CD4-positive, alpha-beta T cell (primary cell): ENCODE results near the gene PCARE. TPM values are rescaled to one million over a fixed set of nuclear protein-coding genes. Genes with fewer than 3 reads are reported as not detected.

ENCODE experiments used
- ATAC-seq: fragments of 200-7000 bp; cut with Tn5 transposase; one replicate; pipeline ENCODE4 v1.10.0; 2022; ENCODE audit warnings: mild to moderate bottlenecking; ENCODE audit not compliant: poor library complexity
- CTCF ChIA-PET: fragments of 350-600 bp; sonication (Branson Sonifier 250); formaldehyde crosslinking; loops from one replicate; lab custom pipeline; 2021; ENCODE audit warnings: antibody characterized with exemption, inconsistent platforms; lab: Charles Lee
- POLR2A ChIA-PET: fragments of 350-600 bp; sonication (Branson Sonifier 250); formaldehyde crosslinking; loops from one replicate; lab custom pipeline; 2021; ENCODE audit warnings: antibody characterized with exemption, inconsistent platforms; lab: Charles Lee
- DNase-seq, 14 experiments: peaks; one replicate each; pipeline ENCODE4 v3.0.0-alpha.2; 2013 to 2020; ENCODE audit warnings: mixed read lengths in 2 of 14
- H3K27ac ChIP-seq, 2 donors: one replicate each; pipeline versions ENCODE4 v1.5.1 to v1.7.0; 2013; ENCODE audit warnings: low read length in 2 of 2, low read depth in 1 of 2, mild to moderate bottlenecking in 1 of 2
- H3K27me3 ChIP-seq, 2 experiments: 1 replicate in 1 of 2; 2 replicates in 1 of 2; pipeline versions ENCODE4 v1.6.1 to v1.7.0; 2013; ENCODE audit warnings: low read length in 2 of 2, control low read depth in 1 of 2, mild to moderate bottlenecking in 1 of 2, moderate library complexity in 1 of 2; ENCODE audit not compliant: insufficient read depth in 2 of 2, control insufficient read depth in 1 of 2
- H3K36me3 ChIP-seq: one replicate; pipeline ENCODE4 v1.6.1; 2013; ENCODE audit warnings: low read length, control low read depth; ENCODE audit not compliant: insufficient read depth
- H3K4me1 ChIP-seq: one replicate; pipeline ENCODE4 v1.6.1; 2013; ENCODE audit warnings: low read length, control low read depth; ENCODE audit not compliant: insufficient read depth
- H3K4me3 ChIP-seq: one replicate; pipeline ENCODE4 v1.5.1; 2013; ENCODE audit warnings: mild to moderate bottlenecking, low read length, moderate library complexity
- H3K9me3 ChIP-seq, 2 experiments: 1 replicate in 1 of 2; 2 replicates in 1 of 2; pipeline versions ENCODE4 v1.6.1 to v1.7.0; 2013; ENCODE audit warnings: low read length in 2 of 2, mild to moderate bottlenecking in 2 of 2, control low read depth in 1 of 2, moderate library complexity in 1 of 2; ENCODE audit not compliant: control insufficient read depth in 1 of 2, insufficient read depth in 1 of 2
- H3K27ac Mint-ChIP-seq: one replicate; pipeline ENCODE4 v1.8.0; 2020; ENCODE audit warnings: mixed read lengths
- H3K27me3 Mint-ChIP-seq: one replicate; pipeline ENCODE4 v1.8.0; 2021; ENCODE audit warnings: mixed read lengths
- H3K36me3 Mint-ChIP-seq: one replicate; pipeline ENCODE4 v1.8.0; 2021; ENCODE audit warnings: low read depth, mixed read lengths
- H3K4me1 Mint-ChIP-seq: one replicate; pipeline ENCODE4 v1.8.0; 2021; ENCODE audit warnings: low read depth, mixed read lengths
- H3K4me3 Mint-ChIP-seq: one replicate; pipeline ENCODE4 v1.8.0; 2020; ENCODE audit warnings: mild to moderate bottlenecking, mixed read lengths
- H3K9me3 Mint-ChIP-seq: one replicate; pipeline ENCODE4 v1.8.0; 2020; ENCODE audit warnings: mixed read lengths
- CTCF ChIP-seq: fragments of 200-600 bp; IDR thresholded peaks from one replicate; pipeline ENCODE4 v1.8.0; 2022; ENCODE audit warnings: antibody characterized with exemption, mild to moderate bottlenecking
- intact Hi-C, 2 experiments: fragments of 100-400 bp; cut with DNase I in 1 of 2; cut with micrococcal nuclease in 1 of 2; formaldehyde crosslinking; loops; one replicate each; pipeline versions ENCODE4 v1.15.1 to v1.9.0; 2023 to 2025; cut with DNase I, micrococcal nuclease
- total RNA-seq, 174 experiments: library from RNA in 2 of 174; stranded (reverse) in 2 of 174; gene quantifications; one replicate each; pipeline ENCODE4 v1.2.3 and lab custom pipeline; 2021 to 2026

The PCARE gene
- total RNA-seq, 2 experiments from 2014 or later = not detected

- no peak overlapping the region for H3K27ac Mint-ChIP-seq
- H3K27me3 Mint-ChIP-seq = no peaks in the 10 kb centered on the region
- H3K4me1 Mint-ChIP-seq = peaks cover 8% of the 10 kb centered on the region
- Histone ChIP-seq H3K27ac (no peak overlapping the region), H3K4me1 (no peaks in the 10 kb centered on the region), H3K4me3 (no peak overlapping the region), H3K9me3 (no peaks in the 10 kb centered on the region), H3K27me3 (no peaks in the 10 kb centered on the region), H3K36me3 (no peaks in the 10 kb centered on the region)
- ChIA-PET POLR2A (no interaction called here), CTCF (no interaction called here)
- no peak overlapping the region for H3K4me3 Mint-ChIP-seq
- ATAC-seq (no peak), DNase-seq (no peak)
- intact Hi-C loops = no loop called here
- TF ChIP-seq CTCF = no peak
- no peaks in the 10 kb centered on the region for H3K9me3 Mint-ChIP-seq
- H3K36me3 Mint-ChIP-seq = no peaks in the 10 kb centered on the region
These were observed 10.0 kb downstream of the PCARE start for GRCh38 chr2:29064346-29064715.

- DNase-seq (no peak), ATAC-seq (no peak)
- Mint-ChIP-seq H3K9me3 (no peaks in the 10 kb centered on the region), H3K36me3 (no peaks in the 10 kb centered on the region), H3K27ac (no peak overlapping the region), H3K27me3 (no peaks in the 10 kb centered on the region), H3K4me3 (no peak overlapping the region), H3K4me1 (peaks cover 8% of the 10 kb centered on the region)
- Histone ChIP-seq H3K27ac (no peak overlapping the region), H3K4me1 (no peaks in the 10 kb centered on the region), H3K9me3 (no peaks in the 10 kb centered on the region), H3K27me3 (no peaks in the 10 kb centered on the region), H3K4me3 (no peak overlapping the region), H3K36me3 (no peaks in the 10 kb centered on the region)
- ChIA-PET POLR2A (no interaction called here), CTCF (no interaction called here)
- intact Hi-C loops = no loop called here
- no peak for TF ChIP-seq CTCF
These were observed 10.5 kb downstream of the PCARE start for GRCh38 chr2:29063646-29064345.

GRCh38 chr2:29063056-29063455 is 11.3 kb downstream of the PCARE start:
- Mint-ChIP-seq H3K4me3 (no peak overlapping the region), H3K4me1 (peaks cover 8% of the 10 kb centered on the region), H3K27me3 (no peaks in the 10 kb centered on the region), H3K27ac (no peak overlapping the region), H3K36me3 (no peaks in the 10 kb centered on the region), H3K9me3 (no peaks in the 10 kb centered on the region)
- H3K27ac ChIP-seq = no peak overlapping the region
- H3K4me1 ChIP-seq = no peaks in the 10 kb centered on the region
- no peaks in the 10 kb centered on the region for H3K9me3 ChIP-seq
- ATAC-seq = no peak
- POLR2A ChIA-PET = interaction anchor here (0.9 kb wide), 1 partner anchor 57 kb away, joined by 3 read pairs; no protein-coding TSS in a partner anchor
- intact Hi-C loops = no loop called here
- no peaks in the 10 kb centered on the region for H3K36me3 ChIP-seq
- H3K27me3 ChIP-seq = no peaks in the 10 kb centered on the region
- TF ChIP-seq CTCF = no peak
- DNase-seq = no peak
- CTCF ChIA-PET = no interaction called here
- no peak overlapping the region for H3K4me3 ChIP-seq
